ENCODE measurements around the gene CCL7.

GRCh38 chr17:34311291-34311690 is 41.3 kb downstream of the CCL7 start:
- TF ChIP-seq, protein P1, sequence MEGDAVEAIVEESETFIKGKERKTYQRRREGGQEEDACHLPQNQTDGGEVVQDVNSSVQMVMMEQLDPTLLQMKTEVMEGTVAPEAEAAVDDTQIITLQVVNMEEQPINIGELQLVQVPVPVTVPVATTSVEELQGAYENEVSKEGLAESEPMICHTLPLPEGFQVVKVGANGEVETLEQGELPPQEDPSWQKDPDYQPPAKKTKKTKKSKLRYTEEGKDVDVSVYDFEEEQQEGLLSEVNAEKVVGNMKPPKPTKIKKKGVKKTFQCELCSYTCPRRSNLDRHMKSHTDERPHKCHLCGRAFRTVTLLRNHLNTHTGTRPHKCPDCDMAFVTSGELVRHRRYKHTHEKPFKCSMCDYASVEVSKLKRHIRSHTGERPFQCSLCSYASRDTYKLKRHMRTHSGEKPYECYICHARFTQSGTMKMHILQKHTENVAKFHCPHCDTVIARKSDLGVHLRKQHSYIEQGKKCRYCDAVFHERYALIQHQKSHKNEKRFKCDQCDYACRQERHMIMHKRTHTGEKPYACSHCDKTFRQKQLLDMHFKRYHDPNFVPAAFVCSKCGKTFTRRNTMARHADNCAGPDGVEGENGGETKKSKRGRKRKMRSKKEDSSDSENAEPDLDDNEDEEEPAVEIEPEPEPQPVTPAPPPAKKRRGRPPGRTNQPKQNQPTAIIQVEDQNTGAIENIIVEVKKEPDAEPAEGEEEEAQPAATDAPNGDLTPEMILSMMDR (IDR thresholded peaks at IDR 0.05; ENCODE audit: insufficient read depth, low read length), result no peak
- TF ChIP-seq, protein P2, sequence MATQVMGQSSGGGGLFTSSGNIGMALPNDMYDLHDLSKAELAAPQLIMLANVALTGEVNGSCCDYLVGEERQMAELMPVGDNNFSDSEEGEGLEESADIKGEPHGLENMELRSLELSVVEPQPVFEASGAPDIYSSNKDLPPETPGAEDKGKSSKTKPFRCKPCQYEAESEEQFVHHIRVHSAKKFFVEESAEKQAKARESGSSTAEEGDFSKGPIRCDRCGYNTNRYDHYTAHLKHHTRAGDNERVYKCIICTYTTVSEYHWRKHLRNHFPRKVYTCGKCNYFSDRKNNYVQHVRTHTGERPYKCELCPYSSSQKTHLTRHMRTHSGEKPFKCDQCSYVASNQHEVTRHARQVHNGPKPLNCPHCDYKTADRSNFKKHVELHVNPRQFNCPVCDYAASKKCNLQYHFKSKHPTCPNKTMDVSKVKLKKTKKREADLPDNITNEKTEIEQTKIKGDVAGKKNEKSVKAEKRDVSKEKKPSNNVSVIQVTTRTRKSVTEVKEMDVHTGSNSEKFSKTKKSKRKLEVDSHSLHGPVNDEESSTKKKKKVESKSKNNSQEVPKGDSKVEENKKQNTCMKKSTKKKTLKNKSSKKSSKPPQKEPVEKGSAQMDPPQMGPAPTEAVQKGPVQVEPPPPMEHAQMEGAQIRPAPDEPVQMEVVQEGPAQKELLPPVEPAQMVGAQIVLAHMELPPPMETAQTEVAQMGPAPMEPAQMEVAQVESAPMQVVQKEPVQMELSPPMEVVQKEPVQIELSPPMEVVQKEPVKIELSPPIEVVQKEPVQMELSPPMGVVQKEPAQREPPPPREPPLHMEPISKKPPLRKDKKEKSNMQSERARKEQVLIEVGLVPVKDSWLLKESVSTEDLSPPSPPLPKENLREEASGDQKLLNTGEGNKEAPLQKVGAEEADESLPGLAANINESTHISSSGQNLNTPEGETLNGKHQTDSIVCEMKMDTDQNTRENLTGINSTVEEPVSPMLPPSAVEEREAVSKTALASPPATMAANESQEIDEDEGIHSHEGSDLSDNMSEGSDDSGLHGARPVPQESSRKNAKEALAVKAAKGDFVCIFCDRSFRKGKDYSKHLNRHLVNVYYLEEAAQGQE (IDR thresholded peaks at IDR 0.05; ENCODE audit: insufficient replicate concordance, low read depth), result no peak
- no peak for TF ChIP-seq POLR2AphosphoS5 (IDR thresholded peaks at IDR 0.05; ENCODE audit: low read depth)

Data from HL-60 (cell line).